HG02642 (cell line): ENCODE measurements around the gene UNKL.

Experiments used
- ATAC-seq: cut with Tn5 transposase; IDR thresholded peaks from one replicate; pipeline ENCODE4 v1.9.1; 2021; ENCODE audit warnings: mild to moderate bottlenecking; ENCODE audit not compliant: unreplicated experiment, poor library complexity

Gene UNKL

GRCh38 chr16:1343428-1344242 lies 70.9 kb downstream of the UNKL start:
- no peak for ATAC-seq

DNA sequence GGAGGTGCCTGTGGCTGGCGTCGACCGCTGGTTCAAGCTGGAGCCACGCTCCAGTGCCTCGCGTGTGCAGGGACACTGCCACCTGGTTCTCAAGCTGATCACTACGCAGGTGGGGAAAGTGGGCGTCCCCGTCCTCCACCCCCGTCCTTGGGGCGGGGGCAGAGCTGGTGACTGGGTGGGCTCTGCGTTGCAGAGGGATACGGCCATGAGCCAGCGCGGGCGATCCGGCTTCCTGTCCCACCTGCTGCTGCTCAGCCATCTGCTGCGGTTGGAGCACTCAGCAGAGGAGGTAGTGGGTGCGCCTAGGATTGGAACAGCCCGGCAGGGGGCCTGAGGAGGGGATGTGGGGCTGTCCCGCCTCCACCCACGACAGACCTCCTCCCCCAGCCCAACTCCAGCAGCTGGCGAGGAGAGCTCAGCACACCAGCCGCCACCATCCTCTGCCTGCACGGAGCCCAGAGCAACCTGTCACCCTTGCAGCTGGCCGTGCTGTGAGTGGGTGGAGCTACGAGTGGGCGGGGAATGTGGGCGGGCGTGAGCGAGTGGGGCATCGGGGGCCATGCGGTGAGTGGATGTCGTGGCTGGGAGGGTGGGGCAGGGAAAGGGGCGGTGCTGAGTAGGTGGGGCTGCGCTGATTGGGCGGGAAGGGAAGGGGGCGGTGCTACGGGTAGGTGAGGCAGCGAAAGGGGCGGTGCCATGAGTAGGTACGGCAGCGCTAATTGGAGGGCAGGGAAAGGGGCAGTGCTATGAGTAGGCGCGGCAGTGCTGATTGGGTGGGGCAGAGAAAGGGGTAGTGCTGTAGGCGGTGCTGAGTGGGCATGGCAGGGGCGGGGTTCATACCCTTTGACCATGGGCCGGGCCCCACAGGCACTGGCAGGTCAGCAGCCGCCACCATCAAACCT lies 71.7 kb downstream of the UNKL start:
- peak; percentile 90 for ATAC-seq

GRCh38 chr16:1341495-1342420 lies 72.7 kb downstream of the UNKL start:
- ATAC-seq = no peak

GRCh38 chr16:1340730-1341494 lies 73.6 kb downstream of the UNKL start:
- no peak for ATAC-seq

DNA sequence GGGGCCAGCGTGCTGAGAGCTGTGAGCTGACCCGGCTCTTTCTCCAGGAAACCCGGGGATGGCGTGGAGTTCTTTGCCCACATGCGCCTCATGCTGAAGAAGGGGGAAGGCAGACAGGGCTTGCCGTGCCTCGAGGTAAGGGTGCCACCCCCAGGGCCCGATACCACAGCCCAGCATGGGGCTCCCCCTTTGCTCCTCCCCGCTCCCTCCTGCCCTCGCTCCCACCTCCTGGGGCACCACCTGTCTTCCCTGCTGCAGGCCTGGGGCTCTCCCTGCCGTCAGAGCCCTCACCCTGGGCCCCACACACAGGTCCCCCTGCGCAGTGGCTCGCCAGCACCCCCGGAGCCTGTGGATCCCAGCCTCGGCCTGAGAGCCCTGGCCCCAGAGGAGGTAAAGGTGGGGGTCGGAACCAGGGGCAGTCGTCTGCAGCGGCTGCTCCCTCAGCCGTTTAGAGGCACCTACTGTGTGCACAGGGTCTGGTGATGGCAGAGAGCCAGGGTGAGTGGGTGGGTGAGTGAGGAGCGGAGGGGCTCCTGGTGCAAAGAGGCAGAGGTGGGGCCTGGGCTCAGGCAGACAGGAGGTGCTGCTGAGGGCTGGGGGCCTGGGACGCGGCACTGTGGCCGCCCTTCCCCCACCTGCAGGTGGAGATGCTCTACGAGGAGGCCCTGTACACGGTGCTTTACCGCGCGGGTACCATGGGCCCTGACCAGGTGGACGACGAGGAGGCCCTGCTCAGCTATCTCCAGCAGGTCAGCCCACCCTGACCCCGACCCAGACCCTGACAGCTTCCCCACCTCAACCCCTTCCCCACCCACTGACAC lies 75.4 kb downstream of the UNKL start:
- no peak for ATAC-seq

DNA sequence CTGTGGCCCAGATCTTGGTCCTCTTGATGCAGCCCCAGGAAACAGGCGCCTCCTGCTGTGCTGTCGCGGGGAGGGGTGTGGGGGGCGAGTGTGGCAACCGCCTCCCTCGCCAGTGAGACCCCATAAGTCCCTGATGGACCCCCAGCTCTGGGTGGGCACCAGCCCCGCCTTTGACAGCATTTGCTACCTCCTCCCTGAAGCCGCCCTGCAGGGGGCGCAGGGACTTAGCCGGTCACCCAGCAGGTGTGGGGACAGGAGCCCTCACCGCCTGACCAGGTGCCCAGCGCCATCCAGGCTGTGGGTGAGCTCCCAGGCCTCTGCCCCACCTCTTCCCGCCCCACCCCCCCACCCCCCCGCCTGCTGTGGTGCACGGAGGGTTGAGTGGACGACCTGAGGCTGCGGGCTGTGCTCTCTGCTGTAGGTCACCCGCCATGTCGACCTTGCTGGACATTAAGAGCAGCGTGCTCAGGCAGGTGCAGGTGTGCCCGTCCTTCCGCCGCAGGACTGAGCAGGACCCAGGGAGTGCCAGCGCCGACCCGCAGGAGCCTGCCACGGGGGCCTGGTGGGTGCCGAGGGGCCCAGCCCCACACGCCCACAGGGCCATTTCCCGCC lies 76.3 kb downstream of the UNKL start:
- ATAC-seq = no peak

DNA sequence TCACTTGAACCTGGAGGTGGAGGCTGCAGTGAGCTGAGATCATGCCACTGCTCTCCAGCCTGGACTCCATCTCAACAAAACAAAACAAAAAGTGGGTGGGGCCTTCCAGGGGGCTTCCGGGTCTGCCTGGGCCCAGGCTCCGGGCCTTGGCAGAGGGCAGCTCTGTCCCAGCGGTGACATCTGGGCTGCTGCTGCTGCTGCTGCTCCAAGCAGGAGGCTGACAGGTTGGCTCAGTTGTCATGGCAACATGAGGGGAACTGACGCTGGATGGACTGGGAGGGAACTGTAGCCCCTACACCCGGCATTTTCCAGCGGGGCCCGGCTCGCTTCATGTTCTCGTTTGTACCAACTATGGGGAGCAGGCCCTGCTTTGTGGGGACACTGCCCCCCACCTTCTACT lies 77.0 kb downstream of the UNKL start:
- ATAC-seq = no peak

DNA sequence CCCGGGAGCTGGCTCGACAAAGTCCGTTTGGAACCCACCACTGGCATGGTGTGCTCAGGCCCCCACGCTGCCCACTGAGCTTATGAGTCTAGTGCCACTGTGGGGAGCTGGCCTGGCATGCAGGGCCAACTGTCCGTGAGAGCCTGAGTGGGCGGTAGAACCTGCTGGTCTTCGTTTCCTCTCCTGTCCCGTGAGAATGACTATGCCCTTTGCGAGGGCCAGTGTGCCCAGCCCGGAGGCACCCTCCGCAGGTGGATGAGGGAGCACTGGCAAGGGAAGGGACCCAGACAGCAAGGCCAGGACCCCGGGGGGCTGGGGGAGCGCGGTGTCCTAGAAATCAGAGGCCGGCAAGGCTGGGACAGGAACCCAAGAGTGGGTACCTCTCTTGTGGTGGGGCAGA lies 77.9 kb downstream of the UNKL start:
- no peak for ATAC-seq

- ATAC-seq = no peak
Measured at GRCh38 chr16:1335996-1336395, 78.5 kb downstream of the UNKL start.

DNA sequence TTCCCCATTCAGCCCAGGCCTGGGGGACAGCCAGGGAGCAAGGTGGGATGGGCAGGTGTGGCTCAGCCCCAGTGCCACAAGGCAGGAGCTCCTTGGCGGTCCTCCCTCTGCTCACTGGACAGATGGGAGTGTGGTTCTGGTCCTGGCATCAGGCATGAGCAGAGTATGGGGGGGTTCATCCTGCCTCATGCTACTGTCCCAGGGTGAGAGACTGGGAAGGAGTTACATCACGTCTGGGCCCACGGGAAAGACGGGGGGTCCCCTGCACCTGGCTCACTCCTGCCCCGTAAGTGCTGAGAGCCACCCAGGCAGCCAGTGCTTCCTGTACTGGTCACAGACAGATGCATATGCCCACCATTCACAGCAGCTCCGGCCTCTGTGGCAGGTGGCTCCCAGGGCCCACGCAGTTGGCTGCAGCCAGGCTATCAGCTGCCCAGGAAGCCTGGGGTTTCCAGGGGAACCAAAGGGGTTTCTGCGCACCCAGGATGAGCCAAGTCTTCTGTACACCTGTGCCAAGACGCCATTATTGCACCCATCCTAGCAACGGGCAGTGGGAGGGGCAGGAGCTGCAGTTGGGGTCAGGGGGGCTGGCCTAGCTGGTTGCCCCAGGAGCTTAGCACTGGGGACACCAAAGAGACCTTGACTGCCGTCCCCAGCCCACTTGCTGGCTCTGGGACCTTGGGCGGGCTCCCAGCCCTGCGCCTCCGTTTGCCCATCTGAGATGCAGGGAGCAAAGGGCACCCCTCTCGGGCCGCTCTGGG lies 79.1 kb downstream of the UNKL start:
- ATAC-seq = no peak

DNA sequence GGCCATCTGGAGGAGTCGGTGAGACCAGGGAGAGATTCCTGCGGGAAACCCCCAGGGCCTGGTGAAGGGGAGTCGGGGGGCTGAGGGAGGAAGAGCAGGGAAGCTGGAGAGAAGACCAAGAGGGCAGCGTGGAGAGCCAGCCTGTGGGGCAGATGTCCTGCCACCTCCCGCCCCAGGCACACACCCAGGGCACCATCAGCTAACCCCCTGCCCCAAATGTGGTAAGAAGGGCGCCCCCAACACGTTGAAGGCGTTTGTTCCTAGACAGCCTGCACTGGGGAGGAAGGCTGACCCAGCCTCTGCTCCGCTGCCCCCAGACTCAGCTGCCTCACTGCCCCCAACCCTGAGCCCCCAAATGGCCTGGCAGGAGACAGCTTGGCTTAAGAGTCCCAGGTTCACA lies 79.8 kb downstream of the UNKL start:
- ATAC-seq = no peak

- ATAC-seq = no peak
Measured at GRCh38 chr16:1333854-1334700, 80.4 kb downstream of the UNKL start.

GRCh38 chr16:1333149-1333812 lies 81.2 kb downstream of the UNKL start, which contains the start of gene BAIAP3:
BAIAP3 (plus strand) TSS chr16:1333645; CDS start chr16:1338550, 4,905 bp downstream.
- no peak for ATAC-seq

- no peak for ATAC-seq
Measured at GRCh38 chr16:1332618-1333148, 81.8 kb downstream of the UNKL start.

GRCh38 chr16:1331712-1332617 lies 82.5 kb downstream of the UNKL start:
- no peak for ATAC-seq
